Measurements from ENCODE around the gene ITPR1. TPM values are rescaled to one million over a fixed set of nuclear protein-coding genes. Genes with fewer than 3 reads are reported as not detected.

ITPR1 gene
- total and polyA plus RNA-seq, 4 donors, result 3.7 to 39.4 (median 8.2) TPM

- no peak for DNase-seq (ENCODE audit: low spot score)
- no peaks in the 10 kb centered on the region for H3K36me3 ChIP-seq (ENCODE audit: control insufficient read depth in 4 of 4, insufficient read depth in 3 of 4, low read depth in 1 of 4, low read length in 3 of 4)
- H3K4me1 ChIP-seq (ENCODE audit: control insufficient read depth in 4 of 4, insufficient read depth in 4 of 4, low read length in 3 of 4), result no peaks in the 10 kb centered on the region
- TF ChIP-seq MAX (IDR thresholded peaks at IDR 0.05) (no peak), FOXA2 (IDR thresholded peaks at IDR 0.05) (no peak), CTCF (IDR thresholded peaks at IDR 0.05; ENCODE audit: low read depth, low read length, missing input control) (no peak), ZBTB33 (IDR thresholded peaks at IDR 0.05) (no peak), RXRA (IDR thresholded peaks at IDR 0.05) (no peak), SP1 (IDR thresholded peaks at IDR 0.05) (no peak), HNF4G (IDR thresholded peaks at IDR 0.05) (no peak), JUND (IDR thresholded peaks at IDR 0.05) (no peak), TAF1 (conservative IDR thresholded peaks at IDR 0.05) (no peak), REST (IDR thresholded peaks at IDR 0.05) (no peak), YY1 (IDR thresholded peaks at IDR 0.05) (no peak), GABPA (IDR thresholded peaks at IDR 0.05 in 1 of 2, conservative IDR thresholded peaks at IDR 0.05 in 1 of 2) (no peak), RAD21 (IDR thresholded peaks at IDR 0.05) (no peak), ATF3 (IDR thresholded peaks at IDR 0.05) (no peak), FOXA1 (IDR thresholded peaks at IDR 0.05) (no peak), NR2F2 (IDR thresholded peaks at IDR 0.05) (no peak), HNF4A (conservative IDR thresholded peaks at IDR 0.05) (no peak), EGR1 (IDR thresholded peaks at IDR 0.05; ENCODE audit: low read depth in 2 of 2) (no peak)
- no peak overlapping the region for H3K27ac ChIP-seq (ENCODE audit: low read depth in 1 of 2, low read length in 2 of 2)
- H3K9ac ChIP-seq (ENCODE audit: low read depth in 1 of 2, low read length in 2 of 2), result no peak overlapping the region
- no peaks in the 10 kb centered on the region for H3K9me3 ChIP-seq (ENCODE audit: control insufficient read depth in 4 of 4, low read length in 3 of 4)
- 82% methylated on average over 5 of the region's 5 CpGs for WGBS
- H3K27me3 ChIP-seq (ENCODE audit: control insufficient read depth in 4 of 4, insufficient read depth in 4 of 4, low read length in 3 of 4), result no peaks in the 10 kb centered on the region
- H3K4me3 ChIP-seq (ENCODE audit: low read depth in 1 of 3, low read length in 3 of 3), result no peak overlapping the region
Observed at GRCh38 chr3:4517093-4517492, 23.9 kb downstream of the ITPR1 start.
